Prostate gland (tissue), 2 donors: ENCODE results near the gene PABPC4L. TPM values are rescaled to one million over a fixed set of nuclear protein-coding genes. Genes with fewer than 3 reads are reported as not detected.
"Not testable (repeated sequence)": the region's sequence is repeated elsewhere in the genome, so short reads cannot be mapped to it uniquely, and the experiment has no call there.

Experiments
- DNase-seq: peaks from one replicate; pipeline ENCODE4 v3.0.0-alpha.2; 2019; ENCODE audit warnings: low spot score
- H3K27ac ChIP-seq, 2 donors: fragments of 200-600 bp; sonication (generic); 2 replicates each; pipeline ENCODE4 v1.5.1; 2017 to 2019
- H3K27me3 ChIP-seq: fragments of 200-600 bp; sonication (generic); replicated peaks from 2 replicates; pipeline ENCODE4 v1.5.1; 2019; ENCODE audit not compliant: insufficient read depth
- H3K36me3 ChIP-seq, 2 donors: fragments of 200-600 bp; sonication (generic); 1 replicate in 1 of 2; 2 replicates in 1 of 2; pipeline versions ENCODE4 v1.5.1 to v1.8.1; 2017 to 2019
- H3K4me1 ChIP-seq: fragments of 200-600 bp; sonication (generic); replicated peaks from 2 replicates; pipeline ENCODE4 v1.5.1; 2019
- H3K4me3 ChIP-seq, 2 donors: fragments of 200-600 bp; sonication (generic); 2 replicates each; pipeline ENCODE4 v1.5.1; 2017 to 2019
- H3K9me3 ChIP-seq: fragments of 200-600 bp; sonication (generic); 2 replicates; pipeline ENCODE4 v1.5.1; 2017
- POLR2A ChIP-seq: fragments of 450-650 bp; IDR thresholded peaks from one replicate; pipeline ENCODE4 v1.6.1; 2016; ENCODE audit warnings: antibody characterized with exemption, mild to moderate bottlenecking
- POLR2AphosphoS5 ChIP-seq: sonication (generic); formaldehyde crosslinking; IDR thresholded peaks from one replicate; pipeline ENCODE4 v1.6.1; 2017; ENCODE audit warnings: antibody characterized with exemption
- WGBS: methylation state at CpG from one replicate; pipeline ENCODE4 v1.1.5; 2018; 5-methylcytosine and 5-hydroxymethylcytosine counted together
- intact Hi-C: fragments of 100-400 bp; cut with DNase I; formaldehyde crosslinking; loops from one replicate; pipeline ENCODE4 v1.14.2; 2022
- total RNA-seq, 2 donors: library from RNA; depleted of rRNA; stranded (reverse); fragments of >200 nt; gene quantifications; one replicate each; pipeline ENCODE4 v1.1.0, GENCODE V29; 2016
- TF ChIP-seq, protein P1 (sequence below), 4 experiments: fragments of 200-600 bp in 2 of 4; fragments of 450-650 bp in 2 of 4; sonication (generic) in 2 of 4; IDR thresholded peaks; 1 replicate in 3 of 4; 2 replicates in 1 of 4; pipeline ENCODE4 v1.5.1; 2016 to 2019; ENCODE audit warnings: antibody characterized with exemption in 4 of 4, mild to moderate bottlenecking in 2 of 4, moderate library complexity in 2 of 4

The PABPC4L gene
- total RNA-seq, 2 donors from 2014 or later: 1.1 to 2.8 TPM

DNA sequence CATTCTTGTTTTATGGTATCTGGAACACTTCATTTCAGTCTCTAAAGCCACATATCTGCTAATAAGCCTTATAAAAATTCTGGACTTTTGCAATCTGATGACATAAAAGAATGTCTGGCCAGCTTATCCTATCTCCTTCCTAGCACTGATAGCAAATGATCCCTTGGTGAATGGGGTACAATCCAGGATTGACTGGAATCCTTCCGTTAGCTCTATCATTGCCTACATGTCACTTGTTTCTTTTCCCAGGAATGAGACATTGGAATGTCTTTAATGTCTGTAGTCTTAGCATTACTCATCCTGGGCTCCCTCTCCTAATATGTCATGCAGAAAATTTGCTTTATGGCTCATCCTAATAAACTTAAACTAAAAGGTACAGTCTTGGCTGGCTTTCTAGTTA is 14.8 kb upstream of the PABPC4L start:
- TF ChIP-seq POLR2A: no peak
- TF ChIP-seq, protein P1, sequence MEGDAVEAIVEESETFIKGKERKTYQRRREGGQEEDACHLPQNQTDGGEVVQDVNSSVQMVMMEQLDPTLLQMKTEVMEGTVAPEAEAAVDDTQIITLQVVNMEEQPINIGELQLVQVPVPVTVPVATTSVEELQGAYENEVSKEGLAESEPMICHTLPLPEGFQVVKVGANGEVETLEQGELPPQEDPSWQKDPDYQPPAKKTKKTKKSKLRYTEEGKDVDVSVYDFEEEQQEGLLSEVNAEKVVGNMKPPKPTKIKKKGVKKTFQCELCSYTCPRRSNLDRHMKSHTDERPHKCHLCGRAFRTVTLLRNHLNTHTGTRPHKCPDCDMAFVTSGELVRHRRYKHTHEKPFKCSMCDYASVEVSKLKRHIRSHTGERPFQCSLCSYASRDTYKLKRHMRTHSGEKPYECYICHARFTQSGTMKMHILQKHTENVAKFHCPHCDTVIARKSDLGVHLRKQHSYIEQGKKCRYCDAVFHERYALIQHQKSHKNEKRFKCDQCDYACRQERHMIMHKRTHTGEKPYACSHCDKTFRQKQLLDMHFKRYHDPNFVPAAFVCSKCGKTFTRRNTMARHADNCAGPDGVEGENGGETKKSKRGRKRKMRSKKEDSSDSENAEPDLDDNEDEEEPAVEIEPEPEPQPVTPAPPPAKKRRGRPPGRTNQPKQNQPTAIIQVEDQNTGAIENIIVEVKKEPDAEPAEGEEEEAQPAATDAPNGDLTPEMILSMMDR (IDR thresholded peaks at IDR 0.05): no peak
- no peak for TF ChIP-seq POLR2AphosphoS5
- intact Hi-C loops: no loop called here
- H3K27me3 ChIP-seq: no peaks in the 10 kb centered on the region
- no peaks in the 10 kb centered on the region for H3K4me1 ChIP-seq
- DNase-seq: no peak
- WGBS: 81% methylated on average over 1 of the region's 1 CpG
- no peaks in the 10 kb centered on the region for H3K36me3 ChIP-seq
- no peaks in the 10 kb centered on the region for H3K9me3 ChIP-seq
- H3K27ac ChIP-seq: no peak overlapping the region
- no peak overlapping the region for H3K4me3 ChIP-seq

- intact Hi-C loops: no loop called here
- Histone ChIP-seq H3K27ac (no peak overlapping the region), H3K4me3 (no peak overlapping the region), H3K27me3 (no peaks in the 10 kb centered on the region), H3K9me3 (no peaks in the 10 kb centered on the region), H3K4me1 (no peaks in the 10 kb centered on the region), H3K36me3 (no peaks in the 10 kb centered on the region)
- 57% methylated on average over 2 of the region's 2 CpGs for WGBS
- no peak for TF ChIP-seq POLR2A
- TF ChIP-seq, protein P1 (IDR thresholded peaks at IDR 0.05): no peak
- no peak for TF ChIP-seq POLR2AphosphoS5
- no peak for DNase-seq
Measured at GRCh38 chr4:134215620-134216344, 14.2 kb upstream of the PABPC4L start.

DNA sequence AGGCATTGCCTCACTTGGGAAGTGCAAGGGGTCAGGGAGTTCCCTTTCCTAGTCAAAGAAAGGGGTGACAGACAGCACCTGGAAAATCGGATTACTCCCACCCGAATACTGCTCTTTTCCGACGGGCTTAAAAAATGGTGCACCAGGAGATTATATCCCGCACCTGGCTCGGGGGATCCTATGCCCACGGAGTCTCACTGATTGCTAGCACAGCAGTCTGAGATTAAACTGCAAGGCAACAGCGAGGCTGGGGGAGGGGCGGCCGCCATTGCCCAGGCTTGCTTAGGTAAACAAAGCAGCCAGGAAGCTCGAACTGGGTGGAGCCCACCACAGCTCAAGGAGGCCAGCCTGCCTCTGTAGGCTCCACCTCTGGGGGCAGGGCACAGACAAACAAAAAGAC is 6.4 kb upstream of the PABPC4L start:
- H3K4me3 ChIP-seq, intact Hi-C loops, DNase-seq: not testable (repeated sequence)

GRCh38 chr4:134202166-134202956 is 772 bp upstream of the PABPC4L start:
- Histone ChIP-seq H3K9me3 (no peaks in the 10 kb centered on the region), H3K4me1 (no peaks in the 10 kb centered on the region), H3K27ac (peak overlapping the region; percentile 82 to 88), H3K27me3 (no peaks in the 10 kb centered on the region), H3K4me3 (peak overlapping the region; percentile 57 to 61), H3K36me3 (no peaks in the 10 kb centered on the region)
- intact Hi-C loops: no loop called here
- TF ChIP-seq, protein P1 (IDR thresholded peaks at IDR 0.05): no peak
- TF ChIP-seq POLR2AphosphoS5: peak; percentile 29
- 19% methylated on average over 8 of the region's 8 CpGs for WGBS
- DNase-seq: peak; percentile 44

More for the DNA sequence above, 6.4 kb upstream of the PABPC4L start:
- 89% methylated on average over 11 of the region's 11 CpGs for WGBS
- not testable (repeated sequence) for H3K36me3 ChIP-seq, H3K27me3 ChIP-seq, H3K27ac ChIP-seq, H3K4me1 ChIP-seq, H3K9me3 ChIP-seq

GRCh38 chr4:134200811-134201215 is 776 bp downstream of the PABPC4L start:
- peak overlapping the region; percentile 57 to 61 for H3K4me3 ChIP-seq
- no peak for DNase-seq
- 64% methylated on average over 10 of the region's 10 CpGs for WGBS
- H3K27ac ChIP-seq: peak overlapping the region; percentile 82 to 88
- no peaks in the 10 kb centered on the region for H3K36me3 ChIP-seq
- H3K27me3 ChIP-seq: no peaks in the 10 kb centered on the region
- H3K4me1 ChIP-seq: no peaks in the 10 kb centered on the region
- TF ChIP-seq, protein P1 (IDR thresholded peaks at IDR 0.05): no peak
- TF ChIP-seq POLR2A: no peak
- no peak for TF ChIP-seq POLR2AphosphoS5
- no peaks in the 10 kb centered on the region for H3K9me3 ChIP-seq
- intact Hi-C loops: no loop called here
